GM18498 (cell line): ENCODE results near the gene KANK2.

Experiments
- ATAC-seq: cut with Tn5 transposase; IDR thresholded peaks from one replicate; pipeline ENCODE4 v1.9.1; 2021; ENCODE audit warnings: mild to moderate bottlenecking, moderate library complexity; ENCODE audit not compliant: unreplicated experiment

The KANK2 gene

DNA sequence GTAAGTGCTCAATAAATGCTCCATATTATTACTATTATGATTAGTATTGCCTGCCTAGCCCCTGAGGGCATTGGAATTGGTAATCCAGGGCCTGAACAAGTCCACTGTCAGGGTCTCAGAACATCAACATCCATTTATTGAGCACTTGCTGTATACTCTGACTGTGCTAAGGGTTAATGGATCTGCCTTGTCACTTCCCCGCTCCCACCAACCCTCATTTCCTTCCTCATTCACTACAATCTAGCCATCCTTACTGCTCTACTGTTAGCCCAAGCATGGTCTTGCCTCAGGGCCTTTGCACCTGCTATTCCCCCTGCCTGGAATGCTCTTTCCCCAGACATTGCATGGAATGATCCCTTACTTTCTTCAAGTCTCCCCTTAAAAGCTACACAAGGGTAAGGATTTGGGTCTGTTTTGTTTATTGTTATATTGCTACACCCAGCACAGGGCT lies 29.4 kb upstream of the KANK2 start:
- no peak for ATAC-seq

GRCh38 chr19:11225815-11226214 lies 28.5 kb upstream of the KANK2 start:
- no peak for ATAC-seq

GRCh38 chr19:11225172-11225571 lies 27.8 kb upstream of the KANK2 start:
- ATAC-seq, result no peak

GRCh38 chr19:11224429-11224828 lies 27.1 kb upstream of the KANK2 start:
- no peak for ATAC-seq

- ATAC-seq, result no peak
Measured at GRCh38 chr19:11223200-11223599, 25.9 kb upstream of the KANK2 start.

DNA sequence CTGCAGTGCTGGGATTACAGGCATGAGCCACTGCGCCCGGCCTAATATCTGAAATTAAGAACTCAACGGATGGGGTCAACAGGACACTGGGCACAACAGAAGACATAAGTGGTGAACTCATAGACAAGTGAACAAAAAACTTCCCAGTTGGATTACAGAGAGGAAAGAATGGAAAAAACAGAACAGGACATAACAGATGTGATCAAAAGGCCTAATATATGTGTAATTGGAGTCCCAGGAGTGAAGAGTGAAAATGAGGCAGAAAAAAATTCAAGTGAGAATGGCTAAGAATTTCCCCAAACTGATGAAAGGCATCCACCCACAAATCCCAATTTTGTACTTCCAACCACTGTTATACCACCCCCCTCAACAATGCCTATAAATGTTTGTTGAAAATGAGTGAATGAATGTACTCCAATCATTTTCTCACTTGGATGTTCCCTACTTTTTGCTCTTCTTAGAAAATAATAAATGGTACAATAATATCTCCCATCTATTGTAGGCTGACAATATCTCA lies 23.8 kb upstream of the KANK2 start:
- ATAC-seq, result no peak

DNA sequence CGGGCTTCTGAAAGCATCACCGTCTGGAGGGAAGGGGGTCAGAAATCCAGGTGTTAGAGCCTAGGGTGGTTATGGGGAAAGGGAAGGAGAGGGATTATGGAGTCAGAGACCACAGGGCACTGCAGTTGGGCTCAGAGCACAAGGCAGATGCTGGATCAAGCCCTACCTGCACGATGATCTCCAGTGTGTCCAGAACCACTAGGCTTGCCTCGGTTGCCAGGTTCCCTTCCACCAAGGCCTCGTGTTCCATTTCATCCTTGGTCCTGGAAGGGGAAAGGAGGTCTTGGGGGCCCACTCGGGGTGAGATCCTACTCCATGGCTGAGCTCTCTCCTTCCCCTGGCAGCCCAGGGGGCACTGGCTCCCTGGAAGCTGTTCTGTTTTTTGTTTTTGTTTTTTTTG lies 17.0 kb upstream of the KANK2 start:
- no peak for ATAC-seq

DNA sequence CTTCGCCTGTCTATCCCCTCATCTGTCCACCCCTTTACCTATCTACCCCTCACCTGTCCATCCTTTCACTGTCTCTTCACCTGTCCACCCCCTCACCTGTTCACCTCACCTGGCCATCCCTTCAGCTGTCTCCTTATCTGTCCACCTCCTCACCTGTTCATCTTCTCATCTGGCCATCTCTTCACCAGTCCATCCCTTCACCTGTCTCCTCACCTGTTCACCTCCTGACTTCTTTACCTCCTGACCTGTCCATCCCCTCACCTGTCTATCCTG lies 13.2 kb upstream of the KANK2 start:
- no peak for ATAC-seq

GRCh38 chr19:11209839-11210655 lies 12.7 kb upstream of the KANK2 start:
- no peak for ATAC-seq

GRCh38 chr19:11208561-11209471 lies 11.5 kb upstream of the KANK2 start:
- ATAC-seq, result no peak

GRCh38 chr19:11205939-11206570 lies 8.7 kb upstream of the KANK2 start:
- no peak for ATAC-seq

DNA sequence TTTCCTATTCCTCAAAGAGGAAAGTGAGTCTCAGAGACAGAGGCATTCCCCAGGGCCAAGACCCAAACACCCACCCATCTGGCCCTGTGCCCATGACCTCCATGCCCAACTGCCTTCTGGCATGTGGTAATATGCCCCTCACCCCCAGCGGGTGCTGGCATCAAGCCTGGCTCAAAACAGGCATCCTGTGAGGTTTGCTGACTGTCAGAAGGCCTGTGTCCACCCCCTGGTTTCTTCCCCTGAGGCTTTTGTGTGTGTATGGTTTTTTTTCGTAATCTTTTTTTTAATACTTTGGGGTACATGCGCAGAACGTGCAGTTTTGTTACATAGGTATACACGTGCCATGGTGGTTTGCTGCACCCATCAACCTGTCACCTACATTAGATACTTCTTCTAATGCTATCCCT lies 7.6 kb upstream of the KANK2 start:
- ATAC-seq, result no peak

DNA sequence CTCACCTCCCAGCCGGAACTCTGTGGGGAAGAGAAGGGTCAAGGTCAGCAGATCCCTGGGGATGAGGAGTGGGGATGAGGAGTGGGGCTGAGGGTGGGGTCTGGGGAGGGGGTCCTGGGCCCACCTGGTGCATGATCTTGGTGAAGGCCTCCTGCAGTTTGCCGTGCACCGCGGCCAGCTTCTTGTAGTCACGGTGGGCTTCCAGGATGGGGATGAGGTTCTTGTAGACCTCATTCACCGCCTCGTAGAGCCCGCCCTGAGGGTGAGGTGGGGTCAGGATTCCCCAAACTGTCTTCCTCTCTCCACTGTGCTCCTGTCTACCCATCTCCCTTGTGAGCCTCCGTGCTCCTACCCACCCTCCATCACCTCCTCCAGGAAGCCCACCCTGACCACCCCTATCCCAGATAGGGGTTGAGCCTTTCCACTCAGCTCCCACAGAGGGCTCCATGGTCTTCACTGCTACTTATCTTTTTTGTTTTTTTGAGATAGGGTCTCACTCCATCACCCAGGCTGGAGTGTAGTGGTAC lies 6.8 kb upstream of the KANK2 start:
- ATAC-seq, result no peak

DNA sequence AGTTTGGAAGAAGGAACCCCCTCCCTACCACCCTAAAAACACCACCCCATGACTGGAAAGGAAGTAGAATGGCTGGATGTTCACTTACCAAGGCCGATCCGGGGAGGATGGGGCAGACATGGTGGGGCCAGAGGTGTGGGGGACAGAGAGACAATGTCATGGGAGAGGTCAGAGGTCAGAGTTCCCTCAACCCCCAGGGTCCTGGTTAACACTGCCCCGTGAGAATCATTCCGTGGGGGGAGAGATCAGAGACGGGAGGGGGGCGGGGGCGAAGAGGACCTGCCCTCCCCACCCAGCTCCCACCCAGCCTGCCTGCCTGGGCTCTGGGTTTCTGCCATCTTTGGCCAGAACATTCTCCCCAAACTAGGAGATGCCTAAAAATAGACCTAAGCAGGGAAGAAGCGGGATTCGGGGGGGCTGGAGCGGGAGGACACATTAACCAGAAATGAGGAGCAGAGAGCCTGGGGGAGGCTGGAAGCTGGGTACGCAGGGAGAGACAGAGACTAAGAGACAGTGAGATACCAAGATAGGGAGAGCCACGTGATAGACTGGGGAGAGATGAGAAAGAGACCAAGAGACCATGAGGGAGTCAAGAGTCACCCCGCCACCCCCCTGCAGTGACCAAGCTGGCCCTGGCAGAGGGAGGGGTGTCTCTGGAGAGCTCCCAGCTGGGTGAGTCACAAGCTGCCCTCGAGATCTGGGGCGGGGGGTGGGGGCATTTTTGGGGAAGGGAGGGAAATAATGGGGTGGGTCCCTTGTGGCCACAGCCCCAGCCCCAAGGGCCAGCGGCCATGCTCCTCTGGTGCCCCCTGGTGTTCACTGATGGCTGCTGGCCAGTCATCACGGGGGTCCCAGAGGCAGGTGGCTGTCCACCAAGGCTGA lies 6.1 kb upstream of the KANK2 start:
- ATAC-seq, result no peak

DNA sequence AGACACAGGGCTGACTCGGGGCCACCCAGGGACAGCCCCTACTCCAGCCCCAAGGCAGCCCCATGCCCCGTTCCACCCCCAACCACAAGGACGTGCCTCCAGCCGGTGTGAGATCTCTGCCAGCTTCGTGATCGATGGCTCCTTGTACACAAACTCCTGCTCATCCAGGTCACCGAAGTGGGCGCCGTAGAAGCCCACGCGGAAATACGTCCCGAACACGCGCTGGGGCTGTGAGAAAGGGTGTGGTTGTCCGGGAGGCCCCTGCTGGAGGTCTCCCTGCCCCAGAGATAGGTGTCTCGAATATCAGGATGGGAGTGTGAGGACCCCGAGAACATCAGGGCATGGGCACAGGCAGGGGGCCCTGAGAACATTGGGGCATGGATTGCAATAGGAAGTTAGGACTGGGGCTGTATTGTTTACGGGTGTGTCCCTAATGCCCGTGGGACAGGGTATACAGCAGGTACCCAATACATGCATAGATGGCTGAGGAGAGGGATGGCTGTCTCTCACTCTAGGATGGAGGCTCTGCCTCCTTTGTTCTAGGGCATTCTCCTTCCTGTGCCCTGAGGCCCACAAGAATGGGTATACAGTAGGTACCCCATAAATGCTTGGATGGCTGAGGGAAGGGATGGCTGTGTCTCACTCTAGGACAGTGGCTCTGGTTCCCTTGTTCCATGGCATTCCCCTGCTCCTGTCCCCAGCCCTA lies 5.3 kb upstream of the KANK2 start:
- no peak for ATAC-seq

DNA sequence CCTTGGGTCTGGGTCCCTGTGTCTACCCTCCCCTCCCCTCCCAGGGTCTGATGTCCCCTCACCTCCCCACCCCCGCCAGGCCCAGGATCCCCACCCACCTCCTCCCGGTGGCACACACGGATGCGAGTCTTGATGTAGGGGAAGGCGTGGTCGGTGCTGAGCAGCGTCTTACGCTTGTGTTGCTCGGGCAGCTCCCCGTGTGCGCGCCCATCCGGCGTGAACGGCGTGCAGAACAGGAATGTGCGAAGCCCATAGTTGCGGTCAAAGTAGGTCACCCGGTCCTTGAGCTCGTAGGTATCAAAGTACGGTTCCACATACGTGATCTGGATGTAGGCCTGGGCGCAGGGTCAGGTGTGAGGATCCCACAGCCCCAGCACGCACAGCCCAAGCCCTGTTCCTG lies 4.4 kb upstream of the KANK2 start:
- no peak for ATAC-seq

DNA sequence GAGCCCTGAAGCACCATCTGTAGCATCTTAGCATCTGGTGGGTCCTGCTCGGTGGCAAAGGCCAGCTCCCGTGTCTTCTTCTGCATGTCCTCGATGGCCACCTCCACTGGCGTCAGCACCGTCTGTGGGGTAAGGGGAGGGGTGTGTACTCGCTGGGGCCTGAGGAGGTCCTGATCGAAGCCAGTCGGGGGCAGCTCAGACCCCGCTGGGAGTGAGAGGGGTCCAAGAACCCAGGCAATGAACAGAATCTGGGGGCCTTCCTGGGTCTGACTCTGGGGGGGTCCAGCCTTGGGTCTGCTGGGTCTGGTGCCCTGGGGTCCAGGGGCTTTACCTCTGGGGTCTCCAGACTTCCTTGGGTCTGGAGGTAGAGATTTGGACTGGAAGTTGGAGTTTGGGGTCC lies 3.6 kb upstream of the KANK2 start:
- no peak for ATAC-seq

- no peak for ATAC-seq
Measured at GRCh38 chr19:11200015-11200574, 2.8 kb upstream of the KANK2 start.

DNA sequence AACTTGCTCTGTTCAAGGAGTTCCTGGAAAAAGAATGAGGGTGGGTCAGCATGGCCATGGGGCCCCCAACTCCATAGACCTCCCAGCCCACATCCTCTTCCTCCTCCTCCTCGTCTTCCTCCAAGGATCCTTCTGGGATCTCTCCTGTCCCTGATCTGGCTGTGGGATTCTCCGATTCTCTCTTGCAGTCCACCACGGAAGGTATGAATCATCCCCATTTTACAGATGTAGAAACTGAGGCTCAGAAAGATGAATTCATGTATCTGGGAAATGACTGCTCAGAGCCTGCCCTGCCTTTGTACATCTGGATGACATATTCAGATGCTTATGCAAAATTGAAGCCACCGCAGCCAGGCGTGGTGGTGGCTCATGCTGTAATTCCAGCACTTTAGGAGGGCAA lies 2.2 kb upstream of the KANK2 start:
- no peak for ATAC-seq
